ENCODE data around the gene CD53. TPM values are rescaled to one million over a fixed set of nuclear protein-coding genes. Genes with fewer than 3 reads are reported as not detected.

Gene CD53
- total RNA-seq, 1 donor from 2014 or later: not detected

Other genes starting within 250 kb of the CD53 start
- 0.72 and 0.75 TPM in 2 replicates for gene KCNA3, start 198.2 kb upstream of the CD53 start, total RNA-seq
- 10.4 and 10.8 TPM in 2 replicates for gene LRIF1, start 90.8 kb downstream of the CD53 start, total RNA-seq